ENCODE results near the gene VAV2.

VAV2 gene

DNA sequence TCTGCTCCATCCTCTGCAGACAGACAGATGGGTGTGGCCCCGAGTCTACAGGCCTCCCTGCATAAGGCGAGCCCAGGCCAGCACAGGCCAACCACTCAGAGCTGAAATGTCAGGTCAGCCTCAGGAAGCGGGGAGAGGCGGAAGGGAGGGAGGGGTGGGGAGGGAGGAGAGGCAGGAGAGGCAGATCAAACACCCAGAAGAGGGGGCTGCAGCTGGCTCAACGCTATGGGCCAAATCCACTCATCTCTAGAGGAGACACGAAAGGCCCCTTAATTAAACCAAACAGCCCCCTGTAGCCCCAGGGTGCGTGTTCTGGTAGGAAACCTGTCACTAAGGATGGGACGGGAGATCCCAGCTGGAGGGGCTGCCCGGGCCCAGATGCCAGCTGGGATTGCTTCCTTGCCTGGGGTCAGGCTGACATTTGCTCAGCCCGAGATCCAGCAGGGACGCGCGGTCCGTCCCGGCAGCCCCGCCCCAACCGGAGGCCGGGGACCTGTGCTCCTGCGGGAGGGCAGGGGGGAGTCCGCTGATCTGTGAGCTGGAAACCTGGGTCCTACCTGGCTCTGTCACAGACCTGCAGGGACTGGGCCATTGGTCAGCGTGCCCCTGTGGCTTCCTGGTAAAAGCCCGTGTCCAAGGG is 156.7 kb downstream of the VAV2 start:
- DNase-seq (ENCODE audit: low read depth), result no peak

DNA sequence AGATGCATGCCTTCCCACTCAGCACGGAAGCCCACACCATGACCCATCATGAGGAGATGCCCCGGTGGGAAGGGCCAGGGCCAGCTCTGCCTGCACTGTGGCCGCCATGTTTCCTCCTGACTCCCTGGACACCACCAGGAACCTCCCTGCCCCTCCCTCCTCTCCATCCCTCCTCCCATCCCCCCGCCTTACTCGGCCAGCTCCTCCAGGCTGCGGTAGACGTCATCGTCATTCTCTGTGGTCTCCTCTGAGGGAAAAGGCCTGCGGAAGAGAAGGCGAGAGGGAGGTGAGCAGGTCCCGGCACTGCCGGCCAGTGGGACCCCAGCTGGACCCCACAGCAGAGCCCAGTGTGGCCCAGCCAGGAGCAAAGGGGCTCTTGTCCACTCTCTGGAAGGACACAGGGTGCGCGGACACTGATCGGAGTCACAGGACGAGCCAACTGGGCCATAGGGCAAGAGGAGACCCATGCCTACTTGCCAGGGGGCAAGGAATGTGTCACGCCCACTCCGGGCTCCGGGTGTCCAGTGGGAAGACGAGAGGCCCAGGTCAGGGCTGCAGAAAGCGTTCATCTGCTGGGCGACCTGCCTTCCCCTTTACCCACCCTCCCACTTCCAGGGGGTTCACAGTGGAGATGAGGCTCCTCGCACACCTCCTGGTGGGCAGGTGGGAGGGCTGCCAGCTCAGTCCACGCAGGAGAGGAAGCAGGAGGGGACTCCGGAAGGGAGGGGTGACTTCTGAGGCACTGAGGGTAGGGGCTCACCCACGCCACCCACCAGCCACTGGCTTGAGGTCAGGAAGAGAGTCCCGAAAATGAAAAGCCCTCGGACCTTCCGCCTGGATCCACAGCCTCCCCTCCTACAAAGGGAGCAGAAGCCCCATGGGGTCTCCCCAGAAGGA is 157.8 kb downstream of the VAV2 start:
- no peak for DNase-seq (ENCODE audit: low read depth)

DNA sequence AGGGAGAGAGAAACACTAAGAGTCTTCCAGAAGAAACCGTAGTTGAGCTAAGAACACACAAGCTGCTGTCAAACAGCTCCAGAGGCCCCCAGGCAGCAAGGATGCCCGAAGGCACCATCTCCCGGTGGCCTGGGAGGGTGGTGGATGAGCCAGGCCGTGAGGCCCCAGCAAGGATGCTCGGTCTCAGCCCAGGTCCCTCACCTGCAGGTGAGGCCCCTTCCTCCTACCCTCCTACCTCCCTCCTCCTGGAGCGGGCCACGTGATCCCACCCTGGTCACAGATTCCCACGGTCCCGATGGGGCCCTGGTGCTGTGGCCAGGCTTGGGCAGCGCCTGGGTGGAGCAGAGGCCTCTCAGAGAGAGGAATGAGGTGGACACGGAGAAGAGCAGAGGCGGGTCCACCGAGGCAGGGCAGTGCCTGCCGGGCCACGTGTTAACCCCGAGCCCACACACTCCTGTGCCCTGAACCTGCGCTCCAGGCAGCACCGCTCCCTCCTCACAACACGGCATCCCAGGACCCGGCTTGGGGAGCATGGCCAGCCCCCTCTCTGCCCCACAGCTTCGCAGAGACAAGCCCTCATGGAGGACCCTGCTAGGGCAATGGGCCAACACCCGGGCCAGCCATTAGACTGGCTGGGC is 158.6 kb downstream of the VAV2 start:
- DNase-seq (ENCODE audit: low read depth), result no peak

DNA sequence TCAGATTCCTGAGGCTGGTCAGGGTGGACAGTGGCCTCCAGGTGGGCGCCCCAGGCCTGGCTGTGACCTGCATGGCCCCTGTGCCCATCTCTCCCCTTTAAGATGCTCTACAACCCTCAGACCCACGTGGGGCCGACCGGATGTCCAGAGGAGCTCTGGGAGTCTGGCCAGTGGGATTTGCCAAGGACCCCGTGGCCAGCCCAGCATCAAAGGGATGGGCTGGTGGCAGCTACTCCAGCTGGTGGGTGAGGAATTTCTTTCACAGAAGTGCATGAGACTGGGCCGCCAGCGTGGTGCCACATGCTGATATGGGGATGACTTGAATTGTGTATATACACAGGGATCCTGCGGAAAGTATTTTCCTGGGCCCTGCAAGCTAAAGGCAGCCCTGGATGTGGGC is 159.2 kb downstream of the VAV2 start:
- no peak for DNase-seq (ENCODE audit: low read depth)

DNA sequence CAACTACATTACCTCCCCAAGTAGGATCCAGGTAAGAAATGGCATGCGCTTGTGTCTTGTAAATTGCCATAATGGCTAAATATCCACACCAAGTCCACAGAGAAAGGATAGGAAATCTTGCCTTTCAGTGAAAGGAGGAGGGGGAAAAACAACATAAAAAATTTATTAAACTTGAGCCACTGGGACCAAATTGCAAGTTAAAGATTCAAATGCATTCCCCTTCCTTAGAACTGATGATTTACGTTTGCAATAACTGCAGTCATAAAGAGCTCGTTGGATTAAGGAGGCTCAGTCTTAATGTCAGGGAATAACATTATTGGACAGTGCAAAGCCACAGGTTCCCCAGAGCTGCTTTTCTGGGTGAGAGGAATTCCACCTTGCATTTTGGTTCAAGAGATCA is 161.4 kb downstream of the VAV2 start:
- no peak for DNase-seq (ENCODE audit: low read depth)

DNA sequence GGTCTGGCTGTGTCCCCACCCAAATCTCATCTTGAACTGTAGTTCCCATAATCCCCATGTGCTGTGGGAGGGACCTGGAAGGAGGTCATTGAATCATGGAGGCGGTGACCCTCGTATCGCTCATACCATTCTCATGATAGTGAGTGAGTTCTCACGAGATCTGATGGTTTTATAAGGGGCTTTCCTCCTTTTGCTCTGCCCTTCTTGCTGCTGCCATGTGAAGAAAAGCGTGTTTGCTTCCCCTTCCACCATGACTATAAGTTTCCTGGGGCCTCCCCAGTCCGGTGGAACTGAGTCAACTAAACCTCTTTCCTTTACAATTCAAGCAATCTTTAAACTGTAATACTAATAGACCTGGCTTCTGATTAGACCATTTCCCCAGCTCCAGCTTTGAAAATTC is 161.8 kb downstream of the VAV2 start:
- no peak for DNase-seq (ENCODE audit: low read depth)

DNA sequence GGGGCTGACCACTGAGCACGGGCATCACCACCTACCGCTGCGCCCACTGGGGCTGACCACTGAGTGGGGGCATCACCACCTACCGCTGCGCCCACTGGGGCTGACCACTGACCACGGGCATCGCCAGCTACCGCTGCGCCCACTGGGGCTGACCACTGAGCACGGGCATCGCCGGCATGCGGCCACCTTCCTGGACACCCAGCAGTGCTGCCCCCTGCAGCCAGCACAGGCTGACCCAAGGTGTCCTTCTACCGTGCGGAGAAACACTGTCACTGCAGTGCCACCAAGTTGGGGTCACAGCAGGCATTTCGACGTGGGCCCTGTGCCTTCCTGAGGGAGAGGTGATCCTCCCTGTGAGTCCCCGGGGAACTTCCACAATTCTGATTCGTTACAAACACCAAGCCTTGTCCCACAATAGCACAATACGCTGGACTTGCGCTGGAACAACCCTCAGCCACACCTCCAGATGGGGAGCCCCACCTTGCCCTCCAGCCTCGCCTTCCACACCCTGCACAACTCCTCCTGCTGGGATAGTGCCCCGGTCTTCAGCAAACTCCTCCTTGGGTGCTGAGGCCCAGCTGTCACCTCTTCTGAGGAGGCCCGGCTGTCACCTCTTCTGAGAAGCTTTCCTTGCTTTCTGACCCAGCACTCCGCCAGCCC is 163.7 kb downstream of the VAV2 start:
- DNase-seq (ENCODE audit: low read depth), result no peak

DNA sequence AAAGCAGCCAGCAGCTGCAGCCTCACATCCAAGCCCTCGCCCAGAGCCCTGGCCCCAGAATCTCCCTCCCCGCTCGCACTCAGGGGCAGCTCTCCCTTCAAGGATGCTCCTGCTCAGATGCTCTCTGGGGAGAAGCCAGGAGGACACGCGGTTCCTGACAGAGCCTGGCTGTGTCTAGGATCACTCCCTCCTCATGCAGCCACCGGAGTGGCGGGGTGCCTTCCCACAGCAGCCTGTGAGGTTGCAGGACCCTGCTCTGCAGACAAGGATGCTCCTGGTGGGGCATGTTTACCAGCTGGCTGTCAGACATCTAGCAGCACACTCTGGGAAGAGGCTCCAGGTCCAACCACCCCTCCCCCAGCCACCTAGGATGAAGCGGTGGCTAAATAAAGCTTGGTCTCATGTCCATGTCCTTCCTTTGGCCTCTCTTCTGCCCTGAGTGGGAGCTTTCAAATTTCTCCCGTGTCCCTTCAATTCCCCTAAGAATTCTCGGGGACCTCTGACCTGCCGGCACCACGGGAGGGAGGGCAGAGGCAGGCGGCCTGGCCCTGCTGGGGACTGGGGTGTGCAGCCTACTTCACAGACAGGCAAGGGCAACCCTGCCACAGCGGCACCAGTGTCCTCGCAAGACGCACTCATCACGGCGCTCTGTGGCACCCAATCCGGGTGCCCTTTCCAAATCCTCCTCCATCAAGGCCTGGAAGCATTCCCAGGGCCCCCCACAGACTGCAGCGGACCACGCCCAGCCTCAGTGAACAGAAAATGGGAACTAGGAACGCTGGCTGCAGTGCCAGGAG is 165.6 kb downstream of the VAV2 start:
- DNase-seq (ENCODE audit: low read depth), result no peak

DNA sequence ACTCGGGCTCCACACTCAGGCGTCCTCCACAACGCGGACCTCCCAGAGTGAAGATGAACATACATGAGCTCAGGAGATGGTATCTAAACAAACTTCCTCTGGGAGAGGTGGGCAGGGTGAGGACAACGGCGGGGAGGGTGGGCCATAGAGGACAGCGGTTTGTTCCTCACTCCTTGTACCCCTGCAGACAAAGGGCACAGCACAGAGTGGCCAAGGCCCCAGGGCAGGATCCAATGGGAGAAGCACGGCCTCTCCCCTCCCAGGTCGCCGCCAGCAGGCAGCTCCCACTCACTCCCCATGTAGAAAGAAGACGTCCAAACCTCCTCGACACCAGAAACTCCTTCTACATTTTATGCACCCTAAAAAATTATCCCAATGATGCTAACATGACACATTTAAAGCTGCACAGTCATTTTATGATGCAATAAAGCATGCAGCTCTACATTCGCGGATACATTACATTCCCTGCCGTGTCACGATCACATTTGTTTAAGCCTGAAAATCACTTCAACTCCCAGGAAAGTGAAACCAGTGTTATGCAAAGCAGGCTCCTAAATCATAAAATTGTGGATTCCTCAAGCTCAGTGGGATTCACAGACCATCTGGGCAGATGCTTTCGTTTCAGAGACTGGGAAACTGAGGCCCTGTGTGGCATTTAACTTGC is 166.4 kb downstream of the VAV2 start:
- DNase-seq (ENCODE audit: low read depth), result no peak

DNA sequence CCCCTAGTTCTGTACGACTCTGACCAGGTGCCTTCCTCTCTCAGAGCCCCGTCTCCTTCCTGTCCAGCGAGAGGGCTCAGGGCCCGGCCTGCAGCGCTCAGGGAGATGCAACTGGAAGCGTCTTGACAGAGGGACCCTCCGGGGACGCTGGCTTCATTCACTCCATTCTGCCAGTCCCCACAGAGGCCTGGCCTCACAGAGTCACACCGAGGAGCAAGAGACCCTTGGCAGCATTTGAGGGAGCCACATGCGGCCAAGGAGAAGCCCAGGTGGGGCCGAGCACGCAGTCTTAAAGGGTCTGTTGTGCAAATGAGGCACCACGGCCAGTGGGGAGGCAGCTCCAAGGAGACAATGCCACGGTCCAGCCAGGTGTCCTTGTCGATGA is 167.3 kb downstream of the VAV2 start:
- no peak for DNase-seq (ENCODE audit: low read depth)

DNA sequence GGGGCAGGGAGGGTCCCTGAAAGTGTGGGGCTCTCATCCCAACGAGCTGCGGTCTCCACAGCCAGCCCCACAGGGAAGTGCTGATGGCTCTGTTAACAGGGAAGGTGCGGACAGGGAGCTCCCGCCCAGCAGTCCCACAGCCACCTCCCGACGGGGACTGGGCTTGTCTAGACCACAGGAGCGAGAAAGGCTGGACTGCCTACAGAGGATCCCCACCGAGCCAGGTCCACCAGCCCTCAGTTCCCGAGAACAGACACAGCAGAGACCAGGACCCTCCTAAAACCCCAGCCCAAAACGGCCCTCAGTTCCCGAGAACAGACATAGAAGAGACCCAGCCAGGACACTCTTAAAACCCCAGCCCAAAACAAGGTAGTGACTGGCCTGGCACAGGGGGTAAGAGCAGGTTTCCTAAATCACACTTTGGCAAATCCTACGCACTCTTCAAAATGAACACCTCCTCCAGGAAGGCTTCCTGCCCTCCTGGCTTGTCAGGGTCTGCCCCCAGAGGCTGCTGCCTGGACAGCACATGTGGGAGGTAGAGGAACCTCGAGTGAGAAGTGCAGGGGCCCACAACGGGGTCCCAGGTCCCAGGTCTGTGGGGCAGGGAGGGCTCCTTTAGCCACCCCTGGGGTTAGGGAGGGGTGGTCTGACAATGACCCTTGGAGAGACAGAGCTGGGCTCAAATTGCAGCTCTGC is 167.9 kb downstream of the VAV2 start:
- DNase-seq (ENCODE audit: low read depth), result no peak

DNA sequence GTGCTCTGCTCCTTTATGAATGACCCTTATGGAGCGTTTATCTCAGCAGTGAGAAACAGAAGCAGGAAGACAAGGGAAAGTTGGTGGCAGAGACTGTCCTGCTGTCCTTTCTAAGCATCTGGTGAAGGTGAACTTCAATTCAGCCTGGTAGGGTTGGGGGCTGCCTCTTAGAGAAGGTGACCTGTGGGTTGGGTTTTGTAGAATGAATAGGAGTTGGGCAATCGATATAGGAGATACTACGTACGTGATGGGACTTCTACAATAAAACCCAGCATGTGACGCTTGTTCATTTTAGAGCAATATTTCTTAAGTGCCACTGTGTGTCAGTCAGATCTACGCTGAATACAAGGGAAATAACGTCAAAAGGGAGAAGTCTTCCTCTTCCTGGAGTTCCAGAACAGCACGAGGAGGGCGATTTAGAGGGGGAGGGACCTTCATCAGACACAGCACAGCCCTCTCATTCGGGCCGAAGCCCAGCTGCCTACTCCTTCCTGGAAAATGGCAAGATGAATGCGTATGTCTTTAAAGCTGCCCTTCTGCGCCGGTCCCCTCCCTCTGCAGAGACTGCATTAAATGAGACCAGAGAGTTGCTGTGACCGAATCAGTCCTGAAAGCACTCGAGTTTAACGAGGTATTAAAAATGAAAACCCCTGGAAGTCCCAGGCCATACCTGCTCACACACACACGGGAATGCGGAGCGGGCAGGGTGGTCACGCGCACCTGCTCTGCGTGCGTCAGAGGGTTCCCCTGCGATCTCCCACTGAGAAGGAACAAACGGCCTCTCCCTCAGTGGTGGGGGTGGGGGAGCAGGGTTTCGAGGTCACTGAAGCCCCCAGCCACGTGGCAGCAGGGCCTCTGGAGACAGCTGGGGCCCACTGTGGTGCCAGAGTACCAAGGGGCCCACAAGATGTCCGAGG is 168.7 kb downstream of the VAV2 start:
- no peak for DNase-seq (ENCODE audit: low read depth)

DNA sequence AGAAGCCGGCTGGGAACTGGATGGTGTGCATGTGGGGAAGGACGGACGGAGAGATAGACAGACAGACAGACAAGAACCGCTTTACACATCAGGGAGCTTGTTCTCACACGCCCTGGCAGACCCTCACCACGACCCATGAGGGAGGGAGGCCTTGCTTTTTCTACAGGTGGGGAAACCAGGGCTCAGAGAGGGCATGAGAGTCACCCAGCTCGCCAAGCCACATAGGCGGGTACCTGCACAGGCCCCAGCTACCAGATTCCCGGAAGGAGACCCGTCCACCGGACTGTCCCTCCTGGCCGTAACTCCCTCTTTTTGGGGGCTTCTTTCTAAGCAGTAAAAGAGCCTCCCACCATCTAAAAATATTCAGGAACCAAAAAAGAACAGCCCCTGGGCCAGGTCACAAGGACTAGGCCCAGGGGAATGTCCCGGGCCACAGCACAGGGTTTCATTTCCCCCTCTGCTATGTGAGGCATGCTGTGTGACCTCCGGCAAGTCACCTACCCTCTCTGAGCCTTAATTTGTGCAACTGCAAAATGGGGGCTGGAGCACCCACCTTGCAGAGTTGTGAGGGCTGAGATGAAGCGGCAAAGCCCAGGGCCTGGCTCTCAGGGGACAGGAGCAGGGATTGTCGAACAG is 169.6 kb downstream of the VAV2 start:
- no peak for DNase-seq (ENCODE audit: low read depth)

DNA sequence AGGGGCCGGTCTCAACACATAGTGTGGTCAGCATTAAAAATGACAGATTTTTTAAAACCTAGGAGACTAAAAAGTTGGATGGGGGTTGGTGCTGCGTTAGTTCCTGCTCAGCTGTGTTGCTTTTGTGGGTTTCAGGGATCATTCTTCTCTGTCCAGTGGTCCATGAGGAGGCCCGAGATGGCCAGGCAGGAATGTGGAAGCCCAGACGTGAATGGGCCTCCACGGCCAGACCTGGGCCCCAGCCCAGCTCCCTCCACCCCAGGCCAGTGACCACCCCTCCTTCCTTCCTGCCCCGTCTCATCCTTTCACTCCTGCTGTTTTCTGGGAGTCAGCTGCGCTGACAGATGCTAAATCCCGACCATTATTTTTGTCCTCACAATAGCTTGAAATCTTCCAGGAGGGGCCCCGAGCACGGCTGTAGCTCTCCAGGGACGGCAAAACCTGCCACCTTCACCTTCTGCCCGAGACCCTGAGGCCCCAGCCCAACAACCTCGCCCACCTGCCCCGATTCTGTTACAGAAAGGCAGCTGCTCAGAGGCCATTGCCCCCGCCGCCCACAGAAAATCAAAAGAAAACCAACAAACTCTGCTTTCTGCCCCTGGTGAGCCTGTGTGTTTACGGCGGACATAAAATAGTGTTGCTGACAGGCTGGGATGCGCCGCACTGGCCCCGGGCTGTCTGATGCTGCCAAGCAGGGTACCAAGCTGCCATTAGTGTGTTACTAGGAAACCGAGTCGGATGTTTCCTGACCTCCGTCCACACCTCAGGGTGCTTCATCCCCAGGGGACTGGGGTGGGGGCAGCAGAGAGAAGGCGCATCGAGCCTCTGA is 170.3 kb downstream of the VAV2 start:
- no peak for DNase-seq (ENCODE audit: low read depth)

DNA sequence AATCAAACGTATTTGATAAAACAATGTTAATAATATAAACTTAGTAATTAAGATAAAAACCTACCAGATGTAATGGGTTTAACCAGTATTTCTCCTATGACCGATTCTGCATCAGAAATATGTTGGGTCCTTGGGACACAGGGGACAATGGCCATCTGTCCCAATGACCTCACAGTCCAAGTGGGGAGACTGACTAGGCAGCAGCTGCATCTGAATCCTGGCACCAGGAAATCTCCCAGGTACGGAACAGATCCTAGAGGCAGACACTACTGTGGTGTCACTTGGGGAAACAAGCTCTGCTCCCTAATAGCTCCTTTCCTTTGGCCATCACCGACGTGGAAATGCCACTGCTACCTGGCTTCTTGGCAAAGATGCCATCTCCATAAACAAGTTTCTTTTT is 172.2 kb downstream of the VAV2 start:
- DNase-seq (ENCODE audit: low read depth), result no peak

DNA sequence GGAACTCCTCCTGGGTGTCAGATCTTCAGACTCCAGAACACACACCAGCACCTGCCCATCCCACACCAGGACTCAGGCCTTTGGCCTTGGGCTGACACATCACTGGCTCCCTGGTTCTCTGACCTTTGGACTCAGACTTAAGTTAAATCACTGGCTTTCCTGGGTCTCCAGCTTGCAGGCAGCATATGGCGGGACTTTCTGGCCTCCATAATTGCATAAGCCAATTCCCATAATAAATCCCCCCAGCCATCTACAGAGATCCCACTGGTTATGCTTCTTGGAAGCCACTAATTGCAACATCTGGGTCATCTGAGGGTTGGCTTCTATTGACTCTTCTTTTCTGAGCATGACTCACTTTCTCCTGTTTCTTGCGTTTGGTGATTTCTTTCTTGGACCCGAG is 173.7 kb downstream of the VAV2 start:
- DNase-seq (ENCODE audit: low read depth), result no peak

DNA sequence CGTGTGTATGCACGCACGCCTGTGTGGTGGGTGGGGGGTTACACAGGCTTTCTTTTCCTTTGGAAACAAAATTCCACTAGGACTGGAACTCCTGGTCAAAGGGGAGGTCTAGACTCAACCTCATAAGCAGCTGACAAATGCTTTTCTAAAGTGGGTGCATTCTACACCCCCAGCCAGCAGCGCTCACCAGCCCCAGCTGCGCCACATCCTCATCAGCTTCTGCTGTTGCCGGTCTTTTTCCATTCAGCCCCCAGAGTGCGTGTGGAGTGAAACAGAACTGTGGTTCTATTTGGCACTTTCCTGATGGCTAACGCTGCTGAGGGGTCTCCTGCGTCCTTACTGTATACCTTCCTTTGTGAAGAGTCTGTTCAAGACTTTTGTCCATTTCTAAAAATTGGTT is 176.3 kb downstream of the VAV2 start:
- DNase-seq (ENCODE audit: low read depth), result no peak

DNA sequence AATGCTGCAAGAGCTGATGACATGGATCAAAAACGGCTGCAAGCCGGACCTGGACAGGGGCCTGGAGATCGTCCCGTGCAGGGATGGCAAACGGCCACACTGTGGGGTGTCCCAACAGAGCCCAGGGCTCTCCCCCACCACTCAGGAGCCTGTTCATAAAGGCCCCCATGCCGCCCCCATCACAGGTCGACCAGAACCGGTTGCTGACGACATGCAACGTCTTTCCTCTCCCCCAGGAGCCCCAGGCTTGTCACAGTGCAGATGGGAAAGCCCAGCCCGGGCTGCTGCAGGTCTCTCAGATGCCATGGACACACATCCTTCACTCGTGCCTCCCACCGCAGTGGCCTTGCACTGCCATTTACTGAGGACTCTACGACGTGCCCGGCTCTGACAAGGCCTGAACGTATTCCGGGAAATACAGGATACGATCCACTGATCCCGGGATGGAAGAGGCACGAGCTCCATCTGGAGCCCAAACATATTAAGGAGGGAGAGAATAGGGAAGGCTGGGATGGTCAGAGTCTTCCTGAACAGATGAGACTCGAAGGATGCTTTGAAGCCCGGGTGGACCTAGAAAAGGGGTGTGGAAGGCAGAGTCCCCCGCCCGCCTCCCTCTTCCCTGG is 177.4 kb downstream of the VAV2 start:
- no peak for DNase-seq (ENCODE audit: low read depth)
